GM21723 (cell line): ENCODE data around the gene TGFBI.
A peak's percentile ranks its signal among the peaks of the same experiment; 100 is the strongest.

ENCODE experiments used
- ATAC-seq: cut with Tn5 transposase; IDR thresholded peaks from one replicate; pipeline ENCODE4 v1.9.1; 2021; ENCODE audit warnings: mild to moderate bottlenecking, moderate library complexity; ENCODE audit not compliant: unreplicated experiment

The TGFBI gene

GRCh38 chr5:136084698-136085097, 55.9 kb downstream of the TGFBI start:
- no peak for ATAC-seq

- ATAC-seq: no peak
Observed at GRCh38 chr5:136086783-136087566, 58.2 kb downstream of the TGFBI start.

- no peak for ATAC-seq
Observed at GRCh38 chr5:136087961-136088871, 59.4 kb downstream of the TGFBI start.

GRCh38 chr5:136089791-136090190, 61.0 kb downstream of the TGFBI start:
- no peak for ATAC-seq

GRCh38 chr5:136090319-136090718, 61.5 kb downstream of the TGFBI start:
- ATAC-seq: no peak

GRCh38 chr5:136094189-136094912, 65.6 kb downstream of the TGFBI start:
- ATAC-seq: no peak

- ATAC-seq: no peak
Observed at GRCh38 chr5:136094913-136095641, 66.3 kb downstream of the TGFBI start.

- ATAC-seq: no peak
Observed at GRCh38 chr5:136098176-136098575, 69.4 kb downstream of the TGFBI start.

- no peak for ATAC-seq
Observed at GRCh38 chr5:136099870-136100269, 71.1 kb downstream of the TGFBI start.

GRCh38 chr5:136101884-136102283, 73.1 kb downstream of the TGFBI start:
- no peak for ATAC-seq

- ATAC-seq: no peak
Observed at GRCh38 chr5:136103118-136103517, 74.3 kb downstream of the TGFBI start.

- ATAC-seq: no peak
Observed at GRCh38 chr5:136104306-136104965, 75.6 kb downstream of the TGFBI start.

- no peak for ATAC-seq
Observed at GRCh38 chr5:136106351-136107031, 77.7 kb downstream of the TGFBI start.

GRCh38 chr5:136108180-136108611, 79.4 kb downstream of the TGFBI start:
- peak; percentile 60 for ATAC-seq

- no peak for ATAC-seq
Observed at GRCh38 chr5:136108766-136109165, 80.0 kb downstream of the TGFBI start.

- no peak for ATAC-seq
Observed at GRCh38 chr5:136109453-136110135, 80.8 kb downstream of the TGFBI start.
